LNCaP clone FGC (cell line): ENCODE results near the gene CCL16.

Experiments used
- DNase-seq: peaks from one replicate; pipeline ENCODE4 v3.0.0-alpha.2; 2011; ENCODE audit warnings: low read depth
- H3K4me3 ChIP-seq: 2 replicates; pipeline ENCODE4 v1.5.1; 2011; ENCODE audit warnings: mild to moderate bottlenecking, low read depth, low read length, control low read depth
- TF ChIP-seq, protein P1 (sequence below): IDR thresholded peaks from 2 replicates; pipeline ENCODE4 v1.5.1; 2012; ENCODE audit warnings: mild to moderate bottlenecking; ENCODE audit not compliant: control insufficient read depth, insufficient read depth; ENCODE audit errors: extremely low read depth

The CCL16 gene

DNA sequence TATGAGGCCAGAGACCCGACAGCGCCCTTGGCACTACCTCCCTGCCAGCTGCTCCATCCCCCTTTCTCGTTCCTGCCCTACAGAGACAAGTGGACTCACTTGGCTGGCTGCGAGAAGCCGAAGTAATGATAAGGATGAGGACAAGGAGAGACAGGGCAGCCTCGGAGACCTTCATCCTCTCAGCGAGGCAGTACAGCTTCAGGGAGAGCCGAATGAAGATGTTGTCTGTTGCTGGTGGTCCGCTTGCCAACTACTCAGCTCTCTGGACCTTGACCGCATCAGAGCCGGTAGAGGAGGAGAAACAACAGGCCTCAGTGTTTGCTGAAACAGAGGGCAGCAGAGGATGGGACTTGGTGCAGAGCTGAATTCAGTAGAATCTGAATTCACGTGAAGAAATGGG lies at the start of gene CCL16:
Gene CCL16, minus strand, starts transcription at position 252 of the 400 bp plus-strand sequence. Its CDS starts 77 bp downstream, at position 175.
- no peak within 1 kb of the TSS for H3K4me3 ChIP-seq
- no peak for DNase-seq
- TF ChIP-seq, protein P1, sequence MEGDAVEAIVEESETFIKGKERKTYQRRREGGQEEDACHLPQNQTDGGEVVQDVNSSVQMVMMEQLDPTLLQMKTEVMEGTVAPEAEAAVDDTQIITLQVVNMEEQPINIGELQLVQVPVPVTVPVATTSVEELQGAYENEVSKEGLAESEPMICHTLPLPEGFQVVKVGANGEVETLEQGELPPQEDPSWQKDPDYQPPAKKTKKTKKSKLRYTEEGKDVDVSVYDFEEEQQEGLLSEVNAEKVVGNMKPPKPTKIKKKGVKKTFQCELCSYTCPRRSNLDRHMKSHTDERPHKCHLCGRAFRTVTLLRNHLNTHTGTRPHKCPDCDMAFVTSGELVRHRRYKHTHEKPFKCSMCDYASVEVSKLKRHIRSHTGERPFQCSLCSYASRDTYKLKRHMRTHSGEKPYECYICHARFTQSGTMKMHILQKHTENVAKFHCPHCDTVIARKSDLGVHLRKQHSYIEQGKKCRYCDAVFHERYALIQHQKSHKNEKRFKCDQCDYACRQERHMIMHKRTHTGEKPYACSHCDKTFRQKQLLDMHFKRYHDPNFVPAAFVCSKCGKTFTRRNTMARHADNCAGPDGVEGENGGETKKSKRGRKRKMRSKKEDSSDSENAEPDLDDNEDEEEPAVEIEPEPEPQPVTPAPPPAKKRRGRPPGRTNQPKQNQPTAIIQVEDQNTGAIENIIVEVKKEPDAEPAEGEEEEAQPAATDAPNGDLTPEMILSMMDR: no peak

DNA sequence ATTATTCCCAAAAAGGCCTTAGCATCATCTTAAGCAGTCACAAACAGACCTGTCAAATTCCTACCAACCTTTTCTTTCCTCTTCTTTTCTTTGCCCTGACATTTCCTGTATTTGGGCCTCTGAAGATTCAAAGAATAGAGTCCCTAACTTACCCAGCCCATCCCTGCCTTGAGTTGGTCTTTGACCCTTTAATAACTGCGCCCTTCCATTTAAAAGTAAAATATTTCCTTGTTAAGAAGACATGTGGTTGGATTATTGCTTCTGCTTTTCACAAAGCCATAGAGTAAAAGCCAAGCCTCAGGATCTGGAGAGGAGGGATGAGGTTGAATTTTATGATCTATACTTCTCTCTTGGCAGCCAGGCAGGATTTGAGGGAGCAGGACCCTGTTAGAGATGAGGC lies 49.7 kb upstream of the CCL16 start:
- no peak overlapping the region for H3K4me3 ChIP-seq

DNA sequence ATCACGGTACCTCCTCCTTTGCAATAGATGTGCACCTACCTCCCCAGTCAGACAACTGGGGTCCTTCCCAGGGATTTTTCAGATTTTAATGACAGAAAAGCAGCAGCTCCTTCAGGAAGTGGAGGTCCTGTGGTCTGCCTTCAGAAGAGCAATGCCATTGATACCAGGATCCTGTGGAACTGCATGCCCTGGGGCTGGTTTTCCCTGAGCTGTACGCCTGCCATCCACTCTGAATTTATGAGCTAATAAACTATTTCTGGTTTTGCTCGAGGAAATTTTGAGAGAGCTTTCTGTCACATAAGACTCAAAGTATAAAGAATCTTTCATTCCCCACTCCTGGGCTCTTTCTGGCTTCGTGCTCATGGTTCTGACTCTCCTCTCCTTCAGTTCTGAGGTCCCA lies 46.5 kb upstream of the CCL16 start:
- TF ChIP-seq, protein P1: no peak
- H3K4me3 ChIP-seq: no peak overlapping the region
- DNase-seq: peak; percentile 41

More for the DNA sequence above, 49.7 kb upstream of the CCL16 start:
- DNase-seq: no peak
- TF ChIP-seq, protein P1: no peak

GRCh38 chr17:36024106-36024869 lies 43.0 kb upstream of the CCL16 start:
- no peak for DNase-seq
- TF ChIP-seq, protein P1: no peak

DNA sequence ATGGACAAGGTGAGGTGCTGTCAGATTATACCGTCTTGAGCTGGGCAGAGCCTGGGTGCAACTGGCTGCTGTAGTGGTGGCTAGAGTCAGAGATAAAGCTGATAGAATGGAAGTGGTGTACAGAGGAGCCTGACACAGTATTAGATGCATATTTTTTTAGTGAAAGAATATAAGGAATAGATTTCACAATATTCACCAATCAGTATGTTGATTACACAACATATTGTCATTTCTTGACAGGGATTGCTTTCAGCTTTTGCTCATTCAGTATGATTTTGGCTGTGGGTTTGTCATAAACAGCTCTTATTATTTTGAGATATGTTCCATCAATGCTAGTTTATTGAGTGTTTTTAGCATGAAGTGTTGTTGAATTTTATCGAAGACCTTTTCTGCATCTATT lies 38.1 kb upstream of the CCL16 start:
- no peak for DNase-seq
- TF ChIP-seq, protein P1: no peak
- H3K4me3 ChIP-seq: no peak overlapping the region

More at GRCh38 chr17:36024106-36024869, 43.0 kb upstream of the CCL16 start:
- no peak overlapping the region for H3K4me3 ChIP-seq

DNA sequence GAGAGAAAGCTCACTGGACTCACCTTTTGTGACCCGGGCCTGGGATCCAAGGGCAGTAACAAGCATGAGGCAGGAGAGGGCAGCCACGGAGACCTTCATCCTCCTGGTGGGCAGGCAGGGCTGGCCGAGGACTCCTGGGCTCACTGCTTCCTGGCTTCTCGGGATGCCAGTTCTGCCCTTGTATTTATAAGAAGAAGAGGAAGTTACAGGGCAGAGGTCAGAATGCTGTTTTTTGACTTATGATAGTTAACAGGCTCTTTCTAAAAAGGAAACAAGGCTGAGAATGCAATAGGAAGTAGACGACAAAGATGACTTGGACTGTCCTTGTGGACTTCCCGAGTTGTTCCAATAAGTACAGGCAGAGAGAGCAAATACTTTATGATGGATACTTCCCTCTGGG lies 36.5 kb upstream of the CCL16 start, which contains the start of gene CCL23:
Gene CCL23, minus strand, starts transcription at position 174 of the 400 bp plus-strand sequence. Its CDS starts 75 bp downstream, at position 99.
- TF ChIP-seq, protein P1: no peak
- no peak for DNase-seq
- no peak within 1 kb of the TSS for H3K4me3 ChIP-seq
